Activated naive CD4-positive, alpha-beta T cell treated with anti-CD3 and anti-CD28 coated beads, Interleukin-2, amount 10 ng/mL, durations not matched to agents 7 days and 5 days (primary cell): Measurements from ENCODE around the gene CRYZ.
"Not testable (repeated sequence)": the region's sequence is repeated elsewhere in the genome, so short reads cannot be mapped to it uniquely, and the experiment has no call there.

Experiments
- CTCF ChIA-PET: fragments of 350-600 bp; sonication (Branson Sonifier 250); formaldehyde crosslinking; loops from one replicate; lab custom pipeline; 2021; ENCODE audit warnings: antibody characterized with exemption; lab: Charles Lee
- DNase-seq: peaks from one replicate; pipeline ENCODE4 v3.0.0-alpha.2; 2020
- H3K27ac Mint-ChIP-seq: one replicate; pipeline ENCODE4 v1.8.0; 2021; ENCODE audit warnings: mild to moderate bottlenecking, moderate library complexity, mixed read lengths
- H3K27me3 Mint-ChIP-seq: one replicate; pipeline ENCODE4 v1.8.0; 2021; ENCODE audit warnings: mild to moderate bottlenecking, mixed read lengths
- H3K36me3 Mint-ChIP-seq: one replicate; pipeline ENCODE4 v1.8.0; 2021; ENCODE audit warnings: mixed read lengths
- H3K4me1 Mint-ChIP-seq: one replicate; pipeline ENCODE4 v1.8.0; 2021; ENCODE audit warnings: mixed read lengths
- H3K4me3 Mint-ChIP-seq: one replicate; pipeline ENCODE4 v1.8.0; 2021; ENCODE audit warnings: mild to moderate bottlenecking, moderate library complexity, mixed read lengths
- H3K9me3 Mint-ChIP-seq: one replicate; pipeline ENCODE4 v1.8.0; 2021; ENCODE audit warnings: mixed read lengths

The CRYZ gene

GRCh38 chr1:74748960-74749359 lies 16.1 kb upstream of the CRYZ start:
- peaks cover 62% of the 10 kb centered on the region for H3K36me3 Mint-ChIP-seq
- CTCF ChIA-PET, result no interaction called here
- no peaks in the 10 kb centered on the region for H3K4me1 Mint-ChIP-seq
- no peak overlapping the region for H3K27ac Mint-ChIP-seq
- H3K4me3 Mint-ChIP-seq, result no peak overlapping the region
- H3K27me3 Mint-ChIP-seq, result no peaks in the 10 kb centered on the region
- no peak for DNase-seq
- peaks cover 10% of the 10 kb centered on the region for H3K9me3 Mint-ChIP-seq

- H3K4me1 Mint-ChIP-seq, DNase-seq, H3K27me3 Mint-ChIP-seq, H3K4me3 Mint-ChIP-seq, H3K27ac Mint-ChIP-seq: not testable (repeated sequence)
- H3K9me3 Mint-ChIP-seq, result peaks cover 16% of the 10 kb centered on the region
- CTCF ChIA-PET, result interaction anchor here (1.3 kb wide), 1 partner anchor 11 kb away, joined by 5 read pairs; no protein-coding TSS in a partner anchor
- H3K36me3 Mint-ChIP-seq, result peaks cover 75% of the 10 kb centered on the region
Observed at GRCh38 chr1:74745247-74745646, 12.4 kb upstream of the CRYZ start.

GRCh38 chr1:74740307-74740980 lies 7.6 kb upstream of the CRYZ start:
- H3K4me3 Mint-ChIP-seq, CTCF ChIA-PET, DNase-seq, H3K27ac Mint-ChIP-seq, H3K4me1 Mint-ChIP-seq, H3K27me3 Mint-ChIP-seq: not testable (repeated sequence)
- H3K36me3 Mint-ChIP-seq, result peaks cover 74% of the 10 kb centered on the region
- peaks cover 25% of the 10 kb centered on the region for H3K9me3 Mint-ChIP-seq

GRCh38 chr1:74737333-74737732 lies 4.5 kb upstream of the CRYZ start:
- Mint-ChIP-seq H3K36me3 (peaks cover 46% of the 10 kb centered on the region), H3K4me1 (peaks cover 20% of the 10 kb centered on the region), H3K27ac (no peak overlapping the region), H3K9me3 (peaks cover 14% of the 10 kb centered on the region), H3K4me3 (no peak overlapping the region), H3K27me3 (no peaks in the 10 kb centered on the region)
- CTCF ChIA-PET, result no interaction called here
- no peak for DNase-seq

GRCh38 chr1:74733604-74734484 lies 994 bp upstream of the CRYZ start:
- no peaks in the 10 kb centered on the region for H3K9me3 Mint-ChIP-seq
- peaks cover 32% of the 10 kb centered on the region for H3K4me1 Mint-ChIP-seq
- DNase-seq, result peak; percentile 48
- CTCF ChIA-PET, result interaction anchor here (0.6 to 3.3 kb wide), 13 partner anchors 11 to 533 kb away, joined by 3 to 16 read pairs (median 4); no protein-coding TSS in a partner anchor
- peaks cover 15% of the 10 kb centered on the region for H3K36me3 Mint-ChIP-seq
- peak overlapping the region; percentile 79 for H3K4me3 Mint-ChIP-seq
- H3K27me3 Mint-ChIP-seq, result no peaks in the 10 kb centered on the region
- peak overlapping the region; percentile 95 for H3K27ac Mint-ChIP-seq

- not testable (repeated sequence) for H3K9me3 Mint-ChIP-seq, DNase-seq, H3K36me3 Mint-ChIP-seq, H3K27me3 Mint-ChIP-seq
- H3K4me3 Mint-ChIP-seq, result peak overlapping the region; percentile 79
- H3K4me1 Mint-ChIP-seq, result peaks cover 32% of the 10 kb centered on the region
- CTCF ChIA-PET, result interaction anchor here (1.8 to 3.3 kb wide), 2 partner anchors 17 to 43 kb away, joined by 8 to 16 read pairs; no protein-coding TSS in a partner anchor
- peak overlapping the region; percentile 95 for H3K27ac Mint-ChIP-seq
Observed at GRCh38 chr1:74732071-74732946, 541 bp downstream of the CRYZ start.

GRCh38 chr1:74731399-74732052 lies 1.3 kb downstream of the CRYZ start:
- H3K4me3 Mint-ChIP-seq, result peak overlapping the region; percentile 30
- CTCF ChIA-PET, result interaction anchor here (3.3 kb wide), 1 partner anchor 42 kb away, joined by 16 read pairs; no protein-coding TSS in a partner anchor
- H3K36me3 Mint-ChIP-seq, result peaks cover 7% of the 10 kb centered on the region
- H3K4me1 Mint-ChIP-seq, result peaks cover 32% of the 10 kb centered on the region
- peaks cover 7% of the 10 kb centered on the region for H3K9me3 Mint-ChIP-seq
- no peak overlapping the region for H3K27ac Mint-ChIP-seq
- H3K27me3 Mint-ChIP-seq, result no peaks in the 10 kb centered on the region
- no peak for DNase-seq

- peaks cover 17% of the 10 kb centered on the region for H3K9me3 Mint-ChIP-seq
- DNase-seq, result no peak
- peaks cover 10% of the 10 kb centered on the region for H3K36me3 Mint-ChIP-seq
- H3K4me3 Mint-ChIP-seq, result no peak overlapping the region
- CTCF ChIA-PET, result no interaction called here
- H3K27ac Mint-ChIP-seq, result no peak overlapping the region
- peaks cover 25% of the 10 kb centered on the region for H3K4me1 Mint-ChIP-seq
- no peaks in the 10 kb centered on the region for H3K27me3 Mint-ChIP-seq
Observed at GRCh38 chr1:74729741-74730478, 2.9 kb downstream of the CRYZ start.

GRCh38 chr1:74728736-74729135 lies 4.1 kb downstream of the CRYZ start:
- no peaks in the 10 kb centered on the region for H3K27me3 Mint-ChIP-seq
- H3K27ac Mint-ChIP-seq, result no peak overlapping the region
- no peak overlapping the region for H3K4me3 Mint-ChIP-seq
- H3K9me3 Mint-ChIP-seq, result peaks cover 17% of the 10 kb centered on the region
- CTCF ChIA-PET, result no interaction called here
- no peak for DNase-seq
- H3K4me1 Mint-ChIP-seq, result peaks cover 13% of the 10 kb centered on the region
- peaks cover 15% of the 10 kb centered on the region for H3K36me3 Mint-ChIP-seq

GRCh38 chr1:74726063-74726462 lies 6.8 kb downstream of the CRYZ start:
- Mint-ChIP-seq H3K4me3 (no peak overlapping the region), H3K9me3 (peaks cover 17% of the 10 kb centered on the region), H3K27me3 (no peaks in the 10 kb centered on the region), H3K36me3 (peaks cover 23% of the 10 kb centered on the region), H3K4me1 (peaks cover 5% of the 10 kb centered on the region), H3K27ac (no peak overlapping the region)
- CTCF ChIA-PET, result no interaction called here
- no peak for DNase-seq

GRCh38 chr1:74717626-74718025 lies 15.2 kb downstream of the CRYZ start:
- DNase-seq, result no peak
- H3K4me1 Mint-ChIP-seq, result no peaks in the 10 kb centered on the region
- no peak overlapping the region for H3K27ac Mint-ChIP-seq
- no peak overlapping the region for H3K4me3 Mint-ChIP-seq
- CTCF ChIA-PET, result no interaction called here
- H3K9me3 Mint-ChIP-seq, result no peaks in the 10 kb centered on the region
- H3K27me3 Mint-ChIP-seq, result no peaks in the 10 kb centered on the region
- H3K36me3 Mint-ChIP-seq, result peaks cover 10% of the 10 kb centered on the region

GRCh38 chr1:74716822-74717221 lies 16.0 kb downstream of the CRYZ start:
- no peak for DNase-seq
- no peaks in the 10 kb centered on the region for H3K4me1 Mint-ChIP-seq
- CTCF ChIA-PET, result no interaction called here
- peaks cover 7% of the 10 kb centered on the region for H3K36me3 Mint-ChIP-seq
- H3K27ac Mint-ChIP-seq, result no peak overlapping the region
- H3K9me3 Mint-ChIP-seq, result no peaks in the 10 kb centered on the region
- H3K4me3 Mint-ChIP-seq, result no peak overlapping the region
- H3K27me3 Mint-ChIP-seq, result no peaks in the 10 kb centered on the region

GRCh38 chr1:74715806-74716205 lies 17.0 kb downstream of the CRYZ start:
- Mint-ChIP-seq H3K4me1 (no peaks in the 10 kb centered on the region), H3K4me3 (no peak overlapping the region), H3K27ac (no peak overlapping the region), H3K9me3 (no peaks in the 10 kb centered on the region), H3K36me3 (peaks cover 2% of the 10 kb centered on the region), H3K27me3 (no peaks in the 10 kb centered on the region)
- CTCF ChIA-PET, result interaction anchor here (2.5 kb wide), 1 partner anchor 18 kb away, joined by 8 read pairs; the partner anchor contains the start of genes CRYZ and TYW3
- DNase-seq, result no peak
